Gastroesophageal sphincter (tissue), 4 donors: ENCODE data around the gene PRKAG2. TPM values are rescaled to one million over a fixed set of nuclear protein-coding genes. Genes with fewer than 3 reads are reported as not detected.

ENCODE experiments used
- ATAC-seq: fragments of 150-250 bp; one replicate; pipeline ENCODE4 v1.9.1; 2016; ENCODE audit warnings: mild to moderate bottlenecking, moderate library complexity
- H3K27ac ChIP-seq, 4 donors: fragments of 200-600 bp; sonication (generic) in 3 of 4; 1 replicate in 3 of 4; 2 replicates in 1 of 4; pipeline ENCODE4 v1.5.1; 2016 to 2019
- H3K27me3 ChIP-seq: fragments of 200-600 bp; sonication (generic); one replicate; pipeline ENCODE4 v1.5.1; 2019
- H3K36me3 ChIP-seq, 2 donors: fragments of 200-600 bp; sonication (generic); one replicate each; pipeline ENCODE4 v1.5.1; 2019; ENCODE audit warnings: control low read depth in 1 of 2
- H3K4me1 ChIP-seq, 3 donors: fragments of 200-600 bp; sonication (generic); 1 replicate in 2 of 3; 2 replicates in 1 of 3; pipeline ENCODE4 v1.5.1; 2016 to 2019; ENCODE audit warnings: control low read depth in 2 of 3
- H3K4me3 ChIP-seq, 2 donors: fragments of 200-600 bp; sonication (generic); one replicate each; pipeline ENCODE4 v1.5.1; 2019; ENCODE audit warnings: mild to moderate bottlenecking in 1 of 2, moderate library complexity in 1 of 2
- H3K9me3 ChIP-seq, 3 donors: fragments of 200-600 bp; sonication (generic); one replicate each; pipeline ENCODE4 v1.5.1; 2017 to 2019; ENCODE audit warnings: control low read depth in 2 of 3
- CTCF ChIP-seq, 4 experiments: fragments of 200-600 bp in 2 of 4; fragments of 450-650 bp in 2 of 4; sonication (generic) in 1 of 4; IDR thresholded peaks; one replicate each; pipeline ENCODE4 v1.5.1; 2017 to 2019; ENCODE audit warnings: antibody characterized with exemption in 4 of 4, mild to moderate bottlenecking in 2 of 4, moderate library complexity in 2 of 4
- EP300 ChIP-seq: sonication (generic); formaldehyde crosslinking; IDR thresholded peaks from one replicate; pipeline ENCODE4 v1.6.1; 2017; ENCODE audit warnings: antibody characterized with exemption, mild to moderate bottlenecking
- POLR2A ChIP-seq, 2 donors: fragments of 450-650 bp; IDR thresholded peaks; one replicate each; pipeline ENCODE4 v1.6.1; 2017; ENCODE audit warnings: antibody characterized with exemption in 2 of 2, mild to moderate bottlenecking in 2 of 2, moderate library complexity in 1 of 2
- POLR2AphosphoS5 ChIP-seq: sonication (generic); formaldehyde crosslinking; IDR thresholded peaks from one replicate; pipeline ENCODE4 v1.6.1; 2017; ENCODE audit warnings: antibody characterized with exemption
- WGBS, 2 donors: methylation state at CpG; one replicate each; pipeline ENCODE4 v1.1.5; 2018; ENCODE audit warnings: low coverage in 1 of 2; 5-methylcytosine and 5-hydroxymethylcytosine counted together
- total RNA-seq, 4 donors: library from RNA; depleted of rRNA; stranded (reverse); fragments of >200 nt; gene quantifications; one replicate each; pipeline ENCODE4 v1.1.0, GENCODE V29; 2016

PRKAG2 gene
- total RNA-seq, 4 donors from 2014 or later, result 48.9 to 89.0 (median 75.7) TPM

GRCh38 chr7:151923097-151923876, 46.4 kb upstream of the PRKAG2 start:
- H3K9me3 ChIP-seq, result no peaks in the 10 kb centered on the region
- ATAC-seq, result peak; percentile 68
- peak overlapping the region in 3 of 4 donors; percentile 35 to 62 (median 58) for H3K27ac ChIP-seq
- no peak for TF ChIP-seq CTCF (IDR thresholded peaks at IDR 0.05)
- TF ChIP-seq POLR2AphosphoS5, result peak; percentile 35
- no peak for TF ChIP-seq EP300
- H3K36me3 ChIP-seq, result no peaks in the 10 kb centered on the region
- H3K4me3 ChIP-seq, result no peak overlapping the region
- no peaks in the 10 kb centered on the region for H3K4me1 ChIP-seq
- WGBS, 2 donors, result 61 to 66% methylated on average over 11 to 14 of the region's 16 CpGs
- H3K27me3 ChIP-seq, result no peaks in the 10 kb centered on the region

- Histone ChIP-seq H3K4me1 (peaks cover 0 to 7% (median 0%) of the 10 kb centered on the region in 3 donors), H3K27ac (no peak overlapping the region), H3K27me3 (no peaks in the 10 kb centered on the region), H3K4me3 (no peak overlapping the region), H3K9me3 (no peaks in the 10 kb centered on the region), H3K36me3 (no peaks in the 10 kb centered on the region)
- ATAC-seq, result no peak
- TF ChIP-seq EP300 (no peak), CTCF (IDR thresholded peaks at IDR 0.05) (no peak), POLR2AphosphoS5 (no peak), POLR2A (IDR thresholded peaks at IDR 0.05) (no peak)
- WGBS, 2 donors, result 92 to 94% methylated on average over 5 to 9 of the region's 13 CpGs
Observed at GRCh38 chr7:151921451-151921850, 44.5 kb upstream of the PRKAG2 start.

- no peaks in the 10 kb centered on the region for H3K36me3 ChIP-seq
- no peaks in the 10 kb centered on the region for H3K27me3 ChIP-seq
- H3K9me3 ChIP-seq, result no peaks in the 10 kb centered on the region
- ATAC-seq, result no peak
- TF ChIP-seq POLR2AphosphoS5, result no peak
- no peak for TF ChIP-seq EP300
- no peak for TF ChIP-seq CTCF (IDR thresholded peaks at IDR 0.05)
- TF ChIP-seq POLR2A (IDR thresholded peaks at IDR 0.05), result no peak
- H3K4me3 ChIP-seq, result no peak overlapping the region
- WGBS, 2 donors, result 71 to 100% methylated on average over 1 of the region's 1 CpG
- H3K4me1 ChIP-seq, result peaks cover 0 to 7% (median 0%) of the 10 kb centered on the region in 3 donors
- H3K27ac ChIP-seq, result no peak overlapping the region
Observed at GRCh38 chr7:151920488-151920887, 43.6 kb upstream of the PRKAG2 start.

- no peak overlapping the region for H3K27ac ChIP-seq
- ATAC-seq, result no peak
- H3K27me3 ChIP-seq, result no peaks in the 10 kb centered on the region
- no peak overlapping the region for H3K4me3 ChIP-seq
- WGBS, 2 donors, result 90 to 100% methylated on average over 2 of the region's 8 CpGs
- peaks cover 0 to 6% (median 0%) of the 10 kb centered on the region in 3 donors for H3K9me3 ChIP-seq
- no peaks in the 10 kb centered on the region for H3K36me3 ChIP-seq
- TF ChIP-seq POLR2AphosphoS5 (no peak), CTCF (IDR thresholded peaks at IDR 0.05) (no peak), EP300 (no peak), POLR2A (IDR thresholded peaks at IDR 0.05) (no peak)
- peaks cover 0 to 7% (median 0%) of the 10 kb centered on the region in 3 donors for H3K4me1 ChIP-seq
Observed at GRCh38 chr7:151919595-151919994, 42.7 kb upstream of the PRKAG2 start.

GRCh38 chr7:151918510-151918843, 41.6 kb upstream of the PRKAG2 start:
- WGBS, 2 donors, result 80 to 85% methylated on average over 1 to 4 of the region's 5 CpGs
- TF ChIP-seq POLR2A (IDR thresholded peaks at IDR 0.05), result no peak
- TF ChIP-seq CTCF (IDR thresholded peaks at IDR 0.05), result no peak
- no peak for TF ChIP-seq POLR2AphosphoS5
- TF ChIP-seq EP300, result no peak
- Histone ChIP-seq H3K4me3 (no peak overlapping the region), H3K27ac (no peak overlapping the region), H3K36me3 (no peaks in the 10 kb centered on the region), H3K4me1 (peaks cover 0 to 7% (median 0%) of the 10 kb centered on the region in 3 donors), H3K9me3 (peaks cover 0 to 16% (median 0%) of the 10 kb centered on the region in 3 donors), H3K27me3 (no peaks in the 10 kb centered on the region)
- ATAC-seq, result no peak
